Gastroesophageal sphincter (tissue), 4 donors: ENCODE data around the gene TOM1L2. TPM values are rescaled to one million over a fixed set of nuclear protein-coding genes. Genes with fewer than 3 reads are reported as not detected.

ENCODE experiments used
- ATAC-seq: fragments of 150-250 bp; one replicate; pipeline ENCODE4 v1.9.1; 2016; ENCODE audit warnings: mild to moderate bottlenecking, moderate library complexity
- H3K27ac ChIP-seq, 4 donors: fragments of 200-600 bp; sonication (generic) in 3 of 4; 1 replicate in 3 of 4; 2 replicates in 1 of 4; pipeline ENCODE4 v1.5.1; 2016 to 2019
- H3K27me3 ChIP-seq: fragments of 200-600 bp; sonication (generic); one replicate; pipeline ENCODE4 v1.5.1; 2019
- H3K36me3 ChIP-seq, 2 donors: fragments of 200-600 bp; sonication (generic); one replicate each; pipeline ENCODE4 v1.5.1; 2019; ENCODE audit warnings: control low read depth in 1 of 2
- H3K4me1 ChIP-seq, 3 donors: fragments of 200-600 bp; sonication (generic); 1 replicate in 2 of 3; 2 replicates in 1 of 3; pipeline ENCODE4 v1.5.1; 2016 to 2019; ENCODE audit warnings: control low read depth in 2 of 3
- H3K4me3 ChIP-seq, 2 donors: fragments of 200-600 bp; sonication (generic); one replicate each; pipeline ENCODE4 v1.5.1; 2019; ENCODE audit warnings: mild to moderate bottlenecking in 1 of 2, moderate library complexity in 1 of 2
- H3K9me3 ChIP-seq, 3 donors: fragments of 200-600 bp; sonication (generic); one replicate each; pipeline ENCODE4 v1.5.1; 2017 to 2019; ENCODE audit warnings: control low read depth in 2 of 3
- EP300 ChIP-seq: sonication (generic); formaldehyde crosslinking; IDR thresholded peaks from one replicate; pipeline ENCODE4 v1.6.1; 2017; ENCODE audit warnings: antibody characterized with exemption, mild to moderate bottlenecking
- POLR2A ChIP-seq, 2 donors: fragments of 450-650 bp; IDR thresholded peaks; one replicate each; pipeline ENCODE4 v1.6.1; 2017; ENCODE audit warnings: antibody characterized with exemption in 2 of 2, mild to moderate bottlenecking in 2 of 2, moderate library complexity in 1 of 2
- POLR2AphosphoS5 ChIP-seq: sonication (generic); formaldehyde crosslinking; IDR thresholded peaks from one replicate; pipeline ENCODE4 v1.6.1; 2017; ENCODE audit warnings: antibody characterized with exemption
- WGBS, 2 donors: methylation state at CpG; one replicate each; pipeline ENCODE4 v1.1.5; 2018; ENCODE audit warnings: low coverage in 1 of 2; 5-methylcytosine and 5-hydroxymethylcytosine counted together
- total RNA-seq, 4 donors: library from RNA; depleted of rRNA; stranded (reverse); fragments of >200 nt; gene quantifications; one replicate each; pipeline ENCODE4 v1.1.0, GENCODE V29; 2016
- TF ChIP-seq, protein P1 (sequence below), 4 experiments: fragments of 200-600 bp in 2 of 4; fragments of 450-650 bp in 2 of 4; sonication (generic) in 1 of 4; IDR thresholded peaks; one replicate each; pipeline ENCODE4 v1.5.1; 2017 to 2019; ENCODE audit warnings: antibody characterized with exemption in 4 of 4, mild to moderate bottlenecking in 2 of 4, moderate library complexity in 2 of 4

TOM1L2 gene
- total RNA-seq, 4 donors from 2014 or later: 49.6 to 88.9 (median 74.8) TPM

DNA sequence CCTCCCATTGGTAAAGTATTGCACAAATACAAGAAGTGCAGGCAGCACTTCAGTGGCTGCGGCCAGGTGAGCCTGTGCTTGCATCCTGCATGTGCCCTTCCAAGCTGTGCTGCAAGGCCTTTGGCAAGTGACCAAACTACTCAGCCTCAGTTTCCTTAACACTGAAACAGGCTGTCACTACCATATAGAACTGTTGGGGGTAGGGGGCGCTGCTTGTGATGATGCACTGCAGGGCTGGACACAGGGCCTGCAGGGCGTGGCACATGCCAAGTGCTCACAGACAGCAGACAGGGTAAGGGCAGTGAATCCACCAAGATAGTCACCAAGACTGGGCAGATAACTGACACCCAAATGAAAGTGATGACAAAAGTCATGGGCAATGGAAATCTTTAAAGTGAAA, 69.8 kb downstream of the TOM1L2 start:
- H3K27me3 ChIP-seq: no peaks in the 10 kb centered on the region
- no peaks in the 10 kb centered on the region for H3K9me3 ChIP-seq
- H3K4me3 ChIP-seq: no peak overlapping the region
- H3K4me1 ChIP-seq: peaks cover 0 to 68% (median 21%) of the 10 kb centered on the region in 3 donors
- no peak for ATAC-seq
- no CpG with 5 or more reads among the region's 3 CpGs for WGBS, 2 donors
- TF ChIP-seq, protein P1, sequence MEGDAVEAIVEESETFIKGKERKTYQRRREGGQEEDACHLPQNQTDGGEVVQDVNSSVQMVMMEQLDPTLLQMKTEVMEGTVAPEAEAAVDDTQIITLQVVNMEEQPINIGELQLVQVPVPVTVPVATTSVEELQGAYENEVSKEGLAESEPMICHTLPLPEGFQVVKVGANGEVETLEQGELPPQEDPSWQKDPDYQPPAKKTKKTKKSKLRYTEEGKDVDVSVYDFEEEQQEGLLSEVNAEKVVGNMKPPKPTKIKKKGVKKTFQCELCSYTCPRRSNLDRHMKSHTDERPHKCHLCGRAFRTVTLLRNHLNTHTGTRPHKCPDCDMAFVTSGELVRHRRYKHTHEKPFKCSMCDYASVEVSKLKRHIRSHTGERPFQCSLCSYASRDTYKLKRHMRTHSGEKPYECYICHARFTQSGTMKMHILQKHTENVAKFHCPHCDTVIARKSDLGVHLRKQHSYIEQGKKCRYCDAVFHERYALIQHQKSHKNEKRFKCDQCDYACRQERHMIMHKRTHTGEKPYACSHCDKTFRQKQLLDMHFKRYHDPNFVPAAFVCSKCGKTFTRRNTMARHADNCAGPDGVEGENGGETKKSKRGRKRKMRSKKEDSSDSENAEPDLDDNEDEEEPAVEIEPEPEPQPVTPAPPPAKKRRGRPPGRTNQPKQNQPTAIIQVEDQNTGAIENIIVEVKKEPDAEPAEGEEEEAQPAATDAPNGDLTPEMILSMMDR (IDR thresholded peaks at IDR 0.05): no peak
- no peak for TF ChIP-seq POLR2AphosphoS5
- no peak for TF ChIP-seq POLR2A (IDR thresholded peaks at IDR 0.05)
- no peak for TF ChIP-seq EP300
- no peak overlapping the region for H3K27ac ChIP-seq
- peaks cover 0 to 37% of the 10 kb centered on the region in 2 donors for H3K36me3 ChIP-seq

DNA sequence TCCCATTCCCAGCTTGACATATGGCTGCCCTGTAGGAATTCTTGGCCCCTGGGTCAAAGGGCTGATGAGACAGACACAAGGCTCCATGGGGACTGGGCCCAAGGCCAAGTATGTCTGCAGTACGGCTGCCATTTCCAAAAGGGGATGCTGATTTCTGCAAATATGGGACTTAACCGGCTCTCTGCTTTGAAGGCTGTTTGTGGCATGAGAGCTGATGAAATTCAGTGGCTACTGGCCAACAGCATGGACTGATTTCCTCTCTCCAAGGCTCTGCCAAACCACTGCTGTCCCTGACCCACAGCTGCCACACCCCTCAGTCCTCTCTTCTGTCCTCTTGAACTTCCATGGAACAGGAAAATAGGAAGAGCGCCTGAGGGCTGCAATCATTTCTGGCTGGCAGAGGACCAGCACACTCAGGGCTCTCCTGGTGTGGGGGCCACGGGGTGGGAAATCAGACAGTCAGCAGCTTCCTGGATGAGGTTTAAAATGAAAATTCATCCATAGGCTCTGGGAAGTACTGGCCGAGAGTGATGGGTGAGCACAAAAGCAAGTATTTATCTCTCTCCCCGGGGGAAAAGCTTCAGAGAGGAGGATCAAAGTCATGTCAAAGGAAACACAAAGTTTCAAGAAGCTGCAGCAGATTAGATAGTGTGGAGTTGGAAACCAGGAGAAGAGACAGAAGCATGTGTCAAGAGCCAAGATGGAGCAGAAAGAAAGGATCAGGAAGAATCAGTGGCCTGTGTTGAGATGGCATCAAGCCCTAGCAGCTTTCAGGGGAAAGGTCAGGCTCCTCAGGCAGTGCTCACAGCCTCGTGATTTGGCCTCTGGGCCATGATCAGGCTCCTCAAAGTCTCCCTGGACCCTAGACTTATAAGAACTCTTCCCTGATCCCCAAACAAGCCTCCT, 71.3 kb downstream of the TOM1L2 start:
- WGBS, 2 donors: 11 to 13% methylated on average over 6 to 7 of the region's 7 CpGs
- TF ChIP-seq EP300: no peak
- peak; percentile 65 for TF ChIP-seq POLR2AphosphoS5
- peaks cover 0 to 66% (median 21%) of the 10 kb centered on the region in 3 donors for H3K4me1 ChIP-seq

DNA sequence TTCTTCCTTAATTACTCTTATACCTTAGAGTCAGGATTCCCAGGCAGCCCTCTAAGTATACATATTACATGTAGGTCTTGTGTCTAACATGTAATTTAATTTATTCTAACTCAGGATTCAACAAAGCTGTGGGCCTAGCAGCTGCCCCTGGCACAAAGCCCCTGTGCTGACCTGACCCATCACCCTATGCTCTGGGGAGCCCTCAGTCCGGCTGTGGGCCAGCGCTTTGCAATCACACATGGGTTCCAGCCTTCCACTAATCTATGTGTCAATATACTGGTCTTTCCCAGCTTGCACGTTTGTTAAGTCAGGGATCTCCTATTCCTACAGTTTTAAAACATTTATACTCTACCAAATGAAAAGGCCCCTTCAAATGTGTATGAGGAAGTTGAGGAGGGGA, 72.7 kb downstream of the TOM1L2 start:
- H3K9me3 ChIP-seq: no peaks in the 10 kb centered on the region
- no peak for ATAC-seq
- no peak overlapping the region for H3K4me3 ChIP-seq
- peaks cover 0 to 38% of the 10 kb centered on the region in 2 donors for H3K36me3 ChIP-seq
- WGBS, 2 donors: 69 to 90% methylated on average over 3 of the region's 3 CpGs
- TF ChIP-seq, protein P1 (IDR thresholded peaks at IDR 0.05): no peak
- no peak for TF ChIP-seq EP300
- no peak overlapping the region for H3K27ac ChIP-seq
- peaks cover 0 to 66% (median 21%) of the 10 kb centered on the region in 3 donors for H3K4me1 ChIP-seq
- no peaks in the 10 kb centered on the region for H3K27me3 ChIP-seq

More for the DNA sequence above, 71.3 kb downstream of the TOM1L2 start:
- Histone ChIP-seq H3K27ac (peak overlapping the region in 3 of 4 donors; percentile 52 to 76 (median 68)), H3K9me3 (no peaks in the 10 kb centered on the region), H3K36me3 (peaks cover 0 to 37% of the 10 kb centered on the region in 2 donors), H3K27me3 (no peaks in the 10 kb centered on the region), H3K4me3 (no peak overlapping the region)
- ATAC-seq: peak; percentile 96

DNA sequence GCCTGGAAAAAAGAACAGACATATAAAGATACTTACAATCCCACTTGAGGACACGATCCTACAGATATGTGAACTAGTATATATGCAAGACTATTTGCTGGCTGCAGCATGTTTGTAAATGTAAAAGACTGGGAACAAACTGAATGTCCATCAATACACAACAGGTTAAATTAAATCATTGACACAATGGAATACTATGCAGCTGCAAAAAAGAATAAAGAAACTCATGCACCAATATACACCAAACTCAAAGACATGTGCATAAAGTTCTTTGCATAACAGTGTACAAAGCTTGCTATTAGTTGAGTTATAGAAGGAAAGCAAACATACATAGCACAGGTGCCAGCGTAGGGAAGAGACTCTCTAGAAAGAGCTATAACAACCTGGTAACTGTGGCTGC, 73.5 kb downstream of the TOM1L2 start:
- no peak for TF ChIP-seq EP300
- no peak for TF ChIP-seq POLR2AphosphoS5
- TF ChIP-seq, protein P1 (IDR thresholded peaks at IDR 0.05): no peak
- no peak for TF ChIP-seq POLR2A (IDR thresholded peaks at IDR 0.05)
- no peak for ATAC-seq
- no peaks in the 10 kb centered on the region for H3K9me3 ChIP-seq
- H3K36me3 ChIP-seq: peaks cover 0 to 45% of the 10 kb centered on the region in 2 donors
- H3K4me3 ChIP-seq: no peak overlapping the region
- H3K27ac ChIP-seq: no peak overlapping the region
- H3K4me1 ChIP-seq: peaks cover 0 to 66% (median 21%) of the 10 kb centered on the region in 3 donors
- no peaks in the 10 kb centered on the region for H3K27me3 ChIP-seq
- WGBS, 2 donors: 100% methylated on average over 1 to 2 of the region's 2 CpGs

DNA sequence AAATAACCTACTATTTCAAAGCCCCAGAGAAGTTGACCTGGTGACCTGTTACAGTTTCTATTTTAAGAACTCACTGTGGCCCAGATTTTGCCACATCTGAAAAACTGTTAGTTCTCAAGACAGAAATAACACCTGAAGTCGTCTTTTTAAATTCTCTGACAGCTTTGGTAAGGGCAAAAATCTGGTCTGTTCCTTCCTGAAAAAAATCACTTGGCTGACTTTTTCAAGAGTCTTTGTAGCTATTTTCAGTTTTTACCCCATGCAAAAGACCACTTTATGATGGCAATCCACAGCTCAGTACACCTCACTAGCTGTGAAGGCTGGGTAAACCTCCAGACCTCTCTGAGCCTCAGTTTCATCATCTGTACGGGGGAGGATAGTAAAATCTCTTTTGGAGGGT, 74.8 kb downstream of the TOM1L2 start:
- peaks cover 0 to 60% (median 21%) of the 10 kb centered on the region in 3 donors for H3K4me1 ChIP-seq
- no peak for TF ChIP-seq POLR2A (IDR thresholded peaks at IDR 0.05)

DNA sequence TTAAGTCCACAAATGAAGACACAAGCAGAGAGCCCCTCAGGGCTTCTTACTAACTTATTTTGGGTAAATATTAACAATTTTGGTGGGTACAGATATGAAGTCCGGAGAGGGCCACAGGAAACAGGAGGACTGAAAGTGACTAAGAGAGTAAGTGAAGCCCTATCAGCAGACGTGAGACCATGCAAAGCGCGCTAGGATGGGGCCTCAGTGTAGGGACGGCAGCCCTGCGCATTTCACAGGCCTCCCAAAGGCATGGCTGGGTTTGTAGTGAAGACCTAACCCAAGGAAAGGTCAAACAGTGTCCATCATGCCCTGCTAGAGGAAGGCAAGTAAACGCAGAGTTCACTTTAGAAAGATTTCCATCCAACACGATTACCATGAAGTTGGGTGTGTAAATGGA, 75.5 kb downstream of the TOM1L2 start:
- no peak overlapping the region for H3K27ac ChIP-seq
- no peak for TF ChIP-seq POLR2A (IDR thresholded peaks at IDR 0.05)
- TF ChIP-seq, protein P1 (IDR thresholded peaks at IDR 0.05): no peak
- 86 to 92% methylated on average over 2 to 8 of the region's 8 CpGs for WGBS, 2 donors
- H3K27me3 ChIP-seq: no peaks in the 10 kb centered on the region
- no peak for ATAC-seq
- H3K9me3 ChIP-seq: no peaks in the 10 kb centered on the region
- H3K4me1 ChIP-seq: peaks cover 0 to 53% (median 21%) of the 10 kb centered on the region in 3 donors
- H3K4me3 ChIP-seq: no peak overlapping the region
- peaks cover 0 to 64% of the 10 kb centered on the region in 2 donors for H3K36me3 ChIP-seq

More for the DNA sequence above, 74.8 kb downstream of the TOM1L2 start:
- H3K27ac ChIP-seq: peak overlapping the region in 1 of 4 donors; percentile 4
- no peak for ATAC-seq
- H3K36me3 ChIP-seq: peaks cover 0 to 57% of the 10 kb centered on the region in 2 donors
- H3K4me3 ChIP-seq: no peak overlapping the region
- H3K9me3 ChIP-seq: no peaks in the 10 kb centered on the region
- WGBS, 2 donors: 25 to 70% methylated on average over 2 of the region's 2 CpGs
- H3K27me3 ChIP-seq: no peaks in the 10 kb centered on the region
